Measurements from ENCODE around the gene ISCU. TPM values are rescaled to one million over a fixed set of nuclear protein-coding genes. Genes with fewer than 3 reads are reported as not detected.
A peak's percentile ranks its signal among the peaks of the same experiment; 100 is the strongest.
"Not testable (repeated sequence)": the region's sequence is repeated elsewhere in the genome, so short reads cannot be mapped to it uniquely, and the experiment has no call there.

ISCU gene
- total RNA-seq, 1 donor from 2014 or later: 132 TPM

- ATAC-seq (no peak), DNase-seq (ENCODE audit: low spot score) (no peak)
- intact Hi-C loops (cut with DNase I): no loop called here
These were observed 20.8 kb downstream of the ISCU start for GRCh38 chr12:108582978-108583770.

GRCh38 chr12:108583991-108584390 lies 21.6 kb downstream of the ISCU start:
- no peak for ATAC-seq
- intact Hi-C loops (cut with DNase I): no loop called here
- DNase-seq (ENCODE audit: low spot score): no peak

- intact Hi-C loops (cut with DNase I): no loop called here
- ATAC-seq (no peak), DNase-seq (ENCODE audit: low spot score) (no peak)
These were observed 22.2 kb downstream of the ISCU start for GRCh38 chr12:108584456-108585065.

GRCh38 chr12:108585864-108586263 lies 23.5 kb downstream of the ISCU start:
- intact Hi-C loops (cut with DNase I): no loop called here
- DNase-seq (ENCODE audit: low spot score) (no peak), ATAC-seq (no peak)

- intact Hi-C loops (cut with DNase I): no loop called here
- DNase-seq (ENCODE audit: low spot score): no peak
- ATAC-seq: no peak
These were observed 23.9 kb downstream of the ISCU start for GRCh38 chr12:108586306-108586705.

- DNase-seq (ENCODE audit: low spot score) (no peak), ATAC-seq (no peak)
- intact Hi-C loops (cut with DNase I): no loop called here
These were observed 25.4 kb downstream of the ISCU start for GRCh38 chr12:108587826-108588225.

- no peak for DNase-seq (ENCODE audit: low spot score)
- intact Hi-C loops (cut with DNase I): no loop called here
- peak; percentile 85 for ATAC-seq
These were observed 26.8 kb downstream of the ISCU start for GRCh38 chr12:108589028-108589839.

GRCh38 chr12:108589840-108590229 lies 27.4 kb downstream of the ISCU start:
- intact Hi-C loops (cut with DNase I): no loop called here
- ATAC-seq (no peak), DNase-seq (ENCODE audit: low spot score) (no peak)

- DNase-seq (ENCODE audit: low spot score); intact Hi-C loops (cut with DNase I); ATAC-seq: not testable (repeated sequence)
These were observed 28.1 kb downstream of the ISCU start for GRCh38 chr12:108590463-108590862.

GRCh38 chr12:108591267-108591980 lies 29.0 kb downstream of the ISCU start:
- DNase-seq (ENCODE audit: low spot score): no peak
- intact Hi-C loops (cut with DNase I): no loop called here
- no peak for ATAC-seq

- ATAC-seq (no peak), DNase-seq (ENCODE audit: low spot score) (no peak)
- intact Hi-C loops (cut with DNase I): no loop called here
These were observed 29.9 kb downstream of the ISCU start for GRCh38 chr12:108592033-108592909.

- DNase-seq (ENCODE audit: low spot score): no peak
- intact Hi-C loops (cut with DNase I): no loop called here
- ATAC-seq: no peak
These were observed 32.0 kb downstream of the ISCU start for GRCh38 chr12:108594323-108594903.

GRCh38 chr12:108594960-108595710 lies 32.7 kb downstream of the ISCU start:
- intact Hi-C loops (cut with DNase I): no loop called here
- DNase-seq (ENCODE audit: low spot score): no peak
- ATAC-seq: no peak

GRCh38 chr12:108595711-108596647 lies 33.6 kb downstream of the ISCU start:
- intact Hi-C loops (cut with DNase I): no loop called here
- DNase-seq (ENCODE audit: low spot score): no peak
- ATAC-seq: peak; percentile 41

GRCh38 chr12:108596854-108597558 lies 34.6 kb downstream of the ISCU start:
- intact Hi-C loops (cut with DNase I): no loop called here
- DNase-seq (ENCODE audit: low spot score): no peak
- ATAC-seq: peak; percentile 36

Measured in sciatic nerve (tissue), 2 donors.